NCI-H2107 treated with DMSO at 0.1 percent for 48 hours (cell line): ENCODE data around the gene RUNX1.
A peak's percentile ranks its signal among the peaks of the same experiment; 100 is the strongest.

Experiments
- DNase-seq: peaks from one replicate; lab custom pipeline; 2025; ENCODE audit not compliant: unreplicated experiment; lab: John Stamatoyannopoulos, UW

Gene RUNX1

GRCh38 chr21:34864370-34865149 is 184.5 kb downstream of the RUNX1 start:
- no peak for DNase-seq

DNA sequence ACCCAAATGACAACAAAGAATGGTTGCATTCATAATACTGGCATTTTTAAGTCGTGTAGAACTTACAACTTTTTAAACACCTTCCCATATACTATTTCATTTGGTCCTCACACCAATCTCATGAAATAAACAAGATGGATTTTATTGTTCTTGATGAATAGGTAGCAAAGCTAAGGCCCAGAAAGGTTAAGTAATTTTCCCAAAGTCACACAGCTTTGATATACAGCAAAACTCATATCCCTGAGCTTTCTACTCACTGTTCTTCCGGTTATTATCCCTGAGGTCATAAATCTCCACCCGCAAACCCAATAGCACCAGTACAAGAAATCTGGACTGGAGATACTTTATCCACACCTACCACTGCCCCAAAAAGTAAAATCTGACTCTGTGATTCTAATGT is 186.2 kb downstream of the RUNX1 start:
- no peak for DNase-seq

- DNase-seq: no peak
Measured at GRCh38 chr21:34861258-34861657, 187.8 kb downstream of the RUNX1 start.

GRCh38 chr21:34859976-34860653 is 189.0 kb downstream of the RUNX1 start:
- DNase-seq: no peak

DNA sequence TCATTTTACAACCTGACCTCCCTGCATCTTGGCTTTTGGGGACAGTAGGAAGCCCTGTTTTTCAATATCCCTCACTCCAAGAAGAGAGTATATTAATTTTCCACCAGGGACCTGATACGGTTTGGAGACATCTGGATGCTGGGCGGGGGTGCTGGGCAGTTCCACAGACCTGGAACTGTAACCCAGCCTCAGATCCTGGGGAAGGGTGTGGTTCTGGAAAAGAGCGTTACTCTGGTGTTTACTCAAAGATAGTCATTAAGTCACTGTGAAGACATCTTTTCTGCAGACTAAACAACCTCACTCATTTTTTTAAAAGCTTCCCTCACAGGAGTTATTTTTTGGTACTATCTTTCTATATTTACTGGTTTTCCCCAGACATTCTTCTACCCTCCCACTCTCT is 190.5 kb downstream of the RUNX1 start:
- no peak for DNase-seq

DNA sequence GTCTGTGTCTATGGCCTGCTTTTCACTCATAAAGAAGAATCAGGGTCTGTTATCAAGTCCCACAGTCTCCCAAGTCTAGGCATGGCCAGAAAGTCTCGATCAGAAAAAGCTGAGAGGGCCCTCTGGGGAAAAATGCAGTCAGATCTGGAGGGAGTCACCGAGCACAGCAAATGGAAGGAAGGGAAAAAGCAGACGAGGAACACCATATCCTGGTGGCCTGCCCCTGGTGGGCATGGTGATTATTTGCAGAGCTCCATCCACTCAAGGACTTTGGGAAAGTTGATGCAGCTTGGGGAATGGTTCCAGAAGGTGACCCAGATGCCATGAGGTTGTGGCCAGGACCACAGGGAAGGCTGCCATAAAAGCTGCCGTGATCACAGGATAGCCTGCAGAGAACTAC is 191.2 kb downstream of the RUNX1 start:
- no peak for DNase-seq

GRCh38 chr21:34857122-34857713 is 191.9 kb downstream of the RUNX1 start:
- no peak for DNase-seq

- no peak for DNase-seq
Measured at GRCh38 chr21:34852448-34852847, 196.7 kb downstream of the RUNX1 start.

DNA sequence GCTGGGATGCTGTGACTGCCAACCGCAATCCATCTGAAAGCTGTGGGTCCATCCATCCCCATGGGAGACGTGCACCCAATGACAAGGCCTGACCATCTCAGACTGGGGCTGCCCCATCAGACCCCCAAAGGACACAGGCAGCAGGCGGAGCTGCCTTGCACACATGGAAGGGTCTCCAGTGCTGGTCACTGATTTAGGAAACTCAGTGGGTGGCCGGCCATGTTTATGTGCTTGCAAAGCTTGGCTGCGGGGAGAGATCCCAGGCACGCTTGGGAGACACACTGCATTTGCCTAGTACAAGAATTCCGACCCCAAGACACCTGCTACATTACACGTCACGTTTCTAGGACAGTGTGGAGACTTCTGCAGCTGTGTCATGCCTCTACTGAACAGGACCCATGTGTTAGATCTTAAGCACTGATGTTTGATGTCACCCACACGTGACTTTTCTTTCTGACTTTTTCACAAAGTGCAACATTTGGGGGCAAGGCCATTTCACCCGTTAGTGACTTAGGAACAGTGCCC is 198.9 kb downstream of the RUNX1 start:
- DNase-seq: no peak

DNA sequence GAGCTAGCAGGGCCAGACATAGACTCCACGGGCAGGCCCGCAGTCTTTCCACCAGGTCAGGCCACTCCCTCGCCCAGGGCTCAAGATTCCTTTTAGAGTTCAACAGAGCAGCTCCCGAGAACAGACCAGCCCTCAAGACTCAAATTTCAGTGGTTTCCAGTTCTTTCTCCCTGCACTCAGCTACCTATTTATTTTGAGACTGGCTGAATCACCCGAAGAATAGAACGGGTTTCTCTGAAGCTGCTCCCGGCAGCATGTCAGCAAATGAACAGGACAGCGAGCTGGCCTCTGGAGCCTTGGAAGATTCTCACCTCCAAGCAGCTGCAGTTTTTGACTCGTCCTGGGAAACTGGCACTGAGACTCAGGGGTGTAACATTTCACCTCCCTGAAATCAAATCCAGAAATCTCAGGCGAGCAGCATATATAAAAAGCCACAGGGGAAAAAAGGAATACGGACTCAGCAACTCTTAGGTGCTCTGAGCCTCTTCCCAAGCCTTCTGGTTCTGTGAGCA is 202.4 kb downstream of the RUNX1 start:
- peak; percentile 66 for DNase-seq

DNA sequence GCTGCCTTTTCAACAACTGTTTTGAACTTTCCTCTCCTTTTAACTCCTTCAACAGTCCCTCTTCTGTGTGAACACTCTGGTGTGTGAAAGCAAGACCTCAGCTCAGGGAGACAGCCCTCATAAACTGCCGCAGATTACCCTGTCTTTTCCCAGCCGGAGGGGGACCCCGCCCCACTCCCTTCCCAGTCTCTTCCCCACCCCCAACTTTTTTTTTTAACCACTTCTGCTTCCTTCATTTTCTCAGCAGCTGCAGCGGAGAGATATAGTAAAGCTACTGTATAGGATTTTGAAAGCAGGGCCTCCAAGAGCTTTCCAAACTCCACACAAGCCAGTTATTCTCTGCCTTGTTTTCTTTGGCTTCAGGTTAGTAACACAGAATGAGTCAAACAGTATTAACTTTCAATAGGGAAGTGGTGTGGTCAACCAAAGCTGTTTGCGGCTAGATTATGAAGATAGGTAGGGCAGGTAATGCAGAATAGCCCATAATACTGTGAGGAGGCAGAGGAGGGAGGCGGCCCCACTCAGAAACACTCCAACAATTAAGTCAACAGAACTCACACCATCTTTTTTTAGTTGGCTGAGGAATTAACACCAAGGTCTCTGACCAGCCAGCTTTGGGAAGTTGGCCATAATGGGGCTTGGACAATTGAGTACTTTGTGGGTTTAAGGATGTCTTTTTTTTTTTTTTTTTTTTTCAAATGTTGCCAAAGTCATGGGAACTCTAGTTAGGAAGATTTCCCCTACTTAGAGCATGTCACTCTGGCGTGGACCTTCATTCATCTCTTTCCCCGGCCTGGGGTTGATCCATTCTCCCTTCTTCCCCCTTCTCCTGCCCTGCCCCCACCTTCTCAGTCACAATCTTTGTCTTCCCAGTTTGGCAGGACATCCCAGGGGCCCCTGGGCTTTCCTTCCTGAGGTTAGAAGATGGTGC is 203.3 kb downstream of the RUNX1 start:
- peak; percentile 86 for DNase-seq

- peak; percentile 31 for DNase-seq
Measured at GRCh38 chr21:34844924-34845238, 204.2 kb downstream of the RUNX1 start.

DNA sequence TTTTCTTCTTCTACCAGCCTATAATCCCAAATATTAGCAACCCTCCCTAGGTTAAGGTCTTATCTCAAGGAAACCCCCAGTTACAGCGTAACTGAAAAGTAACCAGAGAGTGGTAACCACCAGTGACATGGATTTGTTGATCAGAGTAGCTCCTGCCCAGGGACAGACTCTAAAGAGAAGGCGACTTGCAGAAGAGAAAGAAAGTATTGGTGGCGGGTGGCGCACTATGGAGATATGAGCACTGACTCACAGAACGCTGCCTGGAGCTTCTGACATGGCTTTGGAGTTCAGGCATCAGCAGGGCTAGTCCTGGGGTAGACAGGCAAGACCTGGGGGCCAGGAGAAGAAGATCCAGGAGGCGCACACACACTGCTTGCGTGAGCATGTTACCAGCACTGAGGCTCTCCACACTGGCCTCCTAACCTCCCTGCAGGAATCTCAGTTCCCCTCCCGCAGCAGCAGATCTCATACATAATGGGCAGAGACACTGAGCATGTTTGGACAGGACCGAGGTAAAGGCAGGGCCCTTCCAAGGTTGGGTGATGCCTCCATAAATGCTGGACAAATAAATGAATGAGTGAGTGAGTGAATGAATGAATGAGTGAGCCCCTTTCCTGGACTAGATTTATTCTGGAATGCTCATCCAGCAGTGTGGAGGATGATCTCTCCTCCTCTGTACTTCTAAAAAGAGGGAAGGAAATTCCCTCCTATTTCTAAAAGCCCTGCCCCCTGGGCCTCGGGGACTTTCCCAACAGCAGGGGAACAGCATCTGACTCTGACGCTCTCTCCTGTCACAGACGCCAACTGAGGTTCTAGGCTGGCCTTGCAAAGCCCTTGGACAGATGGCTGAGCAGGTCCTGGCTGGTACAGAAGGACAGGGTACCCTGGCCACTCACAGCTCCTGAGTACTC is 204.8 kb downstream of the RUNX1 start:
- no peak for DNase-seq

- no peak for DNase-seq
Measured at GRCh38 chr21:34843562-34843961, 205.5 kb downstream of the RUNX1 start.

DNA sequence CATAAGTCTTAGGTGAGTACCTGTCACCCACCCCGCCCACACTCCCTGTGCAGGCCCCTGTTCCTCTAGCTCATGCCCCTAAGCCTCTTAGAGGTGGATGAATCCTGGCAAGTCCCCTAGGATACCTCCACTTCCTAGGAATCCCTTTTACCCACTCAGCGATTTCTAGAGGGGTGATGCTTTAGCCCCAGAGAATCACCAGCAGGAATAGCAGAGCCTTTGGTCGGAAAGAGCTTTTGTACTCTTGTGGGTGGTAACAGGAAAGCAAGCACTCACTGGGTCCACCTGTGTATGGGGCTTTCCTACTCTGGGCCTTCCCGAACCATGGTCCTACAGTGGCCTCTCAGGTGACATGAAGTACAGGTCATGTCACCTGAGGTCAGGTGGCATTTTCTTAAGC is 207.9 kb downstream of the RUNX1 start:
- no peak for DNase-seq

DNA sequence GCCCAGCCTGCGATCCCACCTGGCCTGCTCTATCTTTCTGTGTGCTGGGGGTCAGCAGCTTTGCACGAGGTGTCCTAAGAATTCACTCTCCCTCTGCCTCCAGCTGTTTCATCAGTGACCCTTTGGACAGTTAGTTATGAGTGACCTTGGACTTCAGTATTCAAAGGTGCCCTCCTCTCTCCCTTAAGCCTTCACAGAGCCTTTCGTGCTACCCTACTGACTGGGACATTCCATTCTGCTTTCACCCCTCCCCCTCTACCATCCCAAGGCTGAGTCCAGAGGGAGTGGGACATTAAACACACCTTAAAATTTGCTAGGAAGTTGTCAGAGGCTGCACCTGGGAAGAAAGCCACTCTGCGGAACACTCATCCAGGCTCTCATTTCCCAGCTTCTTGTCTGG is 208.4 kb downstream of the RUNX1 start:
- no peak for DNase-seq

DNA sequence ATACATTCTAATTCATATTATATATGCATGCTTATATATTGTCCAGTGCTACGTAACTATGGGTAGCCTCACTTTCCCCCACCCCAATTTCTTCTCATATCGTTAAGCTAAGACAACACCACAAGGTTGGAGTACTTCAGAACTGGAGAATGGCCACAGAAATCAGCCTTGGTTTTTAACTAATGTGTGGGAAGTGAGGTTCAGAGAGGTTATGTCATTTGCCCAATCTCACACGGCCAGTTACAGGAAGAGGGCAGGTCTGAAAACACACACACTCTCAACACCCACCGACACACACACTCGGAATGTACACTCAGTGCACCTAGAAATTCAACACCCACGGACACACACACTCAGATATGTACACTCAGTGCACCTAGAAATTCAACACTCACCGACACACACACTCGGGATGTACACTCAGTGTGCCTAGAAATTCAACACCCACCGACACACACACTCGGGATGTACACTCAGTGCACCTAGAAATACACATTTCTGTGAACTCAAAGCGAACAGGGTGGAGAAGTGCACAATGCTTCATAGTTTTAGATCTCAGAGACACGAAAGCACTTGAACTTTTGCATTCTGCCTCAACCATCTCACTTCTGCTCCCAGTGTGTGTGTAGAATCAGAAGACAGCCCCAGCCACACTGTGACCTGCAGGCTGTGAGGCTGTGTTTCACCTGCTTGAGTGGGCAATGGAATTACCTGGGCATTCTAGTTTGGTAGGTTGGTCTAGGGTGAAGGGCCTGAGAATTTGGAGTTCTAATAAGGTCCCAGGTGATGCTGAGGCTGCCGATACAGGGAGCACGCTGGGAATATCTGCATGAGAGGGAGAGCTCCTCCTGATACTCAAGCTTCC is 209.9 kb downstream of the RUNX1 start:
- no peak for DNase-seq

GRCh38 chr21:34836933-34837505 is 212.1 kb downstream of the RUNX1 start:
- DNase-seq: no peak
